Testis (tissue), 2 donors: ENCODE results near the gene DELE1.

Source experiments
- POLR2A ChIP-seq: fragments of 450-650 bp; IDR thresholded peaks from one replicate; pipeline ENCODE4 v1.6.1; 2017; ENCODE audit warnings: antibody characterized with exemption, mild to moderate bottlenecking, moderate library complexity
- TF ChIP-seq, protein P1 (sequence below), 3 experiments: fragments of 450-650 bp in 2 of 3; fragments of 200-600 bp in 1 of 3; sonication (generic) in 1 of 3; IDR thresholded peaks; one replicate each; pipeline ENCODE4 v1.5.1; 2016 to 2019; ENCODE audit warnings: antibody characterized with exemption in 3 of 3, mild to moderate bottlenecking in 2 of 3, moderate library complexity in 1 of 3

DNA sequence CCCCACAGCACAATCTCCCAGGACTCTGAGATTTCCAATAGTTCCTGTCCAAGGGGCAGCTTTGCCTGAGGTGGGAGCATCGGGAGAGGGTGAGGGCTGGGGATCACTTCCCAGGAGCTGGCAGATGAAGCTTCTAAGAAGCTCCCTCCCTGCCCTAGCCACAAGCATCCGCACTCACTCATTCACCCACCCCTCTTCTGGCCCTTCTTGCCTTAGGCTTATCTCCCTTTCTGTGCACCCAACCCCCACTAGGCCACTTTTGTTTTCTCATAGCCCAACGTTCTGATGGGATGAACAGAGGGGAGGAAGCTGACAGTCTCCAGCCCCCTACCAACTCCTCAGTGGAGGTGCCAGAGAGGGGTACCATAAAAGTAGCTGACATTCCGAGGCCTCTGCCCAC, 41.8 kb upstream of the DELE1 start:
- TF ChIP-seq, protein P1, sequence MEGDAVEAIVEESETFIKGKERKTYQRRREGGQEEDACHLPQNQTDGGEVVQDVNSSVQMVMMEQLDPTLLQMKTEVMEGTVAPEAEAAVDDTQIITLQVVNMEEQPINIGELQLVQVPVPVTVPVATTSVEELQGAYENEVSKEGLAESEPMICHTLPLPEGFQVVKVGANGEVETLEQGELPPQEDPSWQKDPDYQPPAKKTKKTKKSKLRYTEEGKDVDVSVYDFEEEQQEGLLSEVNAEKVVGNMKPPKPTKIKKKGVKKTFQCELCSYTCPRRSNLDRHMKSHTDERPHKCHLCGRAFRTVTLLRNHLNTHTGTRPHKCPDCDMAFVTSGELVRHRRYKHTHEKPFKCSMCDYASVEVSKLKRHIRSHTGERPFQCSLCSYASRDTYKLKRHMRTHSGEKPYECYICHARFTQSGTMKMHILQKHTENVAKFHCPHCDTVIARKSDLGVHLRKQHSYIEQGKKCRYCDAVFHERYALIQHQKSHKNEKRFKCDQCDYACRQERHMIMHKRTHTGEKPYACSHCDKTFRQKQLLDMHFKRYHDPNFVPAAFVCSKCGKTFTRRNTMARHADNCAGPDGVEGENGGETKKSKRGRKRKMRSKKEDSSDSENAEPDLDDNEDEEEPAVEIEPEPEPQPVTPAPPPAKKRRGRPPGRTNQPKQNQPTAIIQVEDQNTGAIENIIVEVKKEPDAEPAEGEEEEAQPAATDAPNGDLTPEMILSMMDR (IDR thresholded peaks at IDR 0.05) = no peak
- no peak for TF ChIP-seq POLR2A
